ENCODE results near the gene PPP3CA.

DNA sequence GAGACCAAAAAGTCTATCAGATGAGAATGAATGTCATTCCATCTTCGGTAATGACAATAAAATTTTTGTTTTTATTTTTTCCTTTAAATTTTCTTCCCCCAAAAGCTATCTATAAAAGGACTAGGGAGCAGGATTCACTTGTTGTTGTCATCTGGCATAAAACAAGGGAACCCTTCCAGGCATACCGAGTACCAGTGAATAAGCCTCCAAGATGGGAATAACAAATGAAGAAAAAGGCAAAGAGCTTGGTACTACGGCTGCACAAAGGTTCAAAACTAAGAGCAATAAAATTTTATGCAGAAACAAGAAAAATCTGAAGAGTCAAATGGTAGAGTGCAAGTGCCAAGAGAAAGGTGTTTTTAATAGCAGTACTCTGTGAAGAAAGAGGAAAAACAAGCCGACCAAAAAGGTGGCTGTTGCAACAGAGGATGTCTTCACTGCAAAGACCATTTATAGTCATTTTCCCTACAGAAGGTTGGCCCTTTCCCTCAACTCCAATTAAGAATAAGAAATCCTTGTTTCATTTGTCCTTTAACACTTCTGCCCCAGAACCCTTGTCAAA, 25.8 kb downstream of the PPP3CA start:
- TF ChIP-seq EZH2 (IDR thresholded peaks at IDR 0.05) (no peak), FOXP2 (optimal IDR thresholded peaks at IDR 0.05; ENCODE audit: control extremely low read depth, extremely low read length, insufficient read depth) (no peak), POLR2AphosphoS5 (IDR thresholded peaks at IDR 0.05; ENCODE audit: borderline replicate concordance, low read depth, low read length) (no peak)

Measured in SK-N-MC (cell line).